ENCODE results near the gene ANTXRL. TPM values are rescaled to one million over a fixed set of nuclear protein-coding genes. Genes with fewer than 3 reads are reported as not detected.
"Not testable (repeated sequence)": the region's sequence is repeated elsewhere in the genome, so short reads cannot be mapped to it uniquely, and the experiment has no call there.

ANTXRL gene
- total RNA-seq, 1 donor from 2014 or later: not detected

DNA sequence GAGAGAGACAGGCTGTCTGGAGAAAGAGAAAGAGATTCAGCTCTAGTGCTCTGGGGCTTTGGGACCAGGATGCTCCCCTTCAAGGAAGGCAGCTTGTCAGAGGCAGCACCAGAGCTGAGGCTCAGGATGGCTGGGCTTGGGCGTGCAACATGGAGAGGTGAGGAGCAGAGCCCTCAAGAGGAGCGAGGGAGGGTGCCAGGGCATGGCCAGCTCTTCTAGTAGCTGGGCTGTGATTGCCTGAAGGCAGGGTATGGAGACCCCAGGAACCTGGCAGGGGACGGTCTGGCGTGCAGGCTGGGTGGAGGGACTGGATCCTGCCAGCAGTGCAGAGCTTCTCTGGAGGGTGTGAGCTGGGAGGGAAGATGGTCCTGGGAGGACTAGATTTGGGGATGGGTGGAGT is 40.2 kb downstream of the ANTXRL start:
- Mint-ChIP-seq H3K4me1 (ENCODE audit: low read depth) (no peaks in the 10 kb centered on the region), H3K4me3 (ENCODE audit: unreplicated experiment) (no peak overlapping the region), H3K36me3 (ENCODE audit: low read depth) (no peaks in the 10 kb centered on the region), H3K9me3 (ENCODE audit: low read depth) (no peaks in the 10 kb centered on the region), H3K27ac (ENCODE audit: unreplicated experiment) (no peak overlapping the region), H3K27me3 (ENCODE audit: low read depth) (peaks cover 22% of the 10 kb centered on the region)
- no peak for DNase-seq (ENCODE audit: low spot score)
- TF ChIP-seq CTCF (IDR thresholded peaks at IDR 0.05): no peak

DNA sequence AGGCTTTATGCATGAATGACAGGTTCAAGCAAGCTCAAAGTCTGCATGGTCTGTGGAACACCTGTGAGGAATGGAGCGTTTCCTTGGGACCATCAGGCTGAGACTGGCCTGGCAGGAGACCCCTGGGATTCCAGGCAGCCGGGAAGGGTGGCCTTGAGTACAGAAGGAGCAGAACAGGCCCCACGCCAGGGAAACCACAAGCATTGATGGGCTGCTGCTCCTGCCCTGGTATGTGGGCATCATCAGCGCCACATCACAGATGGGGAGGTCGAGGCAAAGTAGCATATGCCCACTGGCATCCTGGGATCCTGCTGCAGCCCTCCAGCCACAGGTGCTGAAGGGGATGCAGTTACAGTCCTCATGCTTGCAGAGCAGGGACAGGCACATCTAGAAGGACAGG is 40.9 kb downstream of the ANTXRL start:
- H3K4me1 Mint-ChIP-seq (ENCODE audit: low read depth): no peaks in the 10 kb centered on the region
- no peak overlapping the region for H3K4me3 Mint-ChIP-seq (ENCODE audit: unreplicated experiment)
- H3K27ac Mint-ChIP-seq (ENCODE audit: unreplicated experiment): no peak overlapping the region
- no peaks in the 10 kb centered on the region for H3K36me3 Mint-ChIP-seq (ENCODE audit: low read depth)
- peaks cover 24% of the 10 kb centered on the region for H3K27me3 Mint-ChIP-seq (ENCODE audit: low read depth)
- no peak for DNase-seq (ENCODE audit: low spot score)
- TF ChIP-seq CTCF (IDR thresholded peaks at IDR 0.05): no peak
- no peaks in the 10 kb centered on the region for H3K9me3 Mint-ChIP-seq (ENCODE audit: low read depth)

- DNase-seq (ENCODE audit: low spot score): no peak
- peaks cover 24% of the 10 kb centered on the region for H3K27me3 Mint-ChIP-seq (ENCODE audit: low read depth)
- H3K36me3 Mint-ChIP-seq (ENCODE audit: low read depth): no peaks in the 10 kb centered on the region
- no peaks in the 10 kb centered on the region for H3K4me1 Mint-ChIP-seq (ENCODE audit: low read depth)
- no peak overlapping the region for H3K4me3 Mint-ChIP-seq (ENCODE audit: unreplicated experiment)
- no peak for TF ChIP-seq CTCF (IDR thresholded peaks at IDR 0.05)
- H3K27ac Mint-ChIP-seq (ENCODE audit: unreplicated experiment): no peak overlapping the region
- H3K9me3 Mint-ChIP-seq (ENCODE audit: low read depth): no peaks in the 10 kb centered on the region
Observed at GRCh38 chr10:46328853-46329689, 42.3 kb downstream of the ANTXRL start.

- no peak for TF ChIP-seq CTCF (IDR thresholded peaks at IDR 0.05)
- Mint-ChIP-seq H3K36me3 (ENCODE audit: low read depth) (no peaks in the 10 kb centered on the region), H3K27ac (ENCODE audit: unreplicated experiment) (no peak overlapping the region), H3K4me1 (ENCODE audit: low read depth) (no peaks in the 10 kb centered on the region), H3K27me3 (ENCODE audit: low read depth) (peaks cover 24% of the 10 kb centered on the region), H3K4me3 (ENCODE audit: unreplicated experiment) (no peak overlapping the region), H3K9me3 (ENCODE audit: low read depth) (no peaks in the 10 kb centered on the region)
- no peak for DNase-seq (ENCODE audit: low spot score)
Observed at GRCh38 chr10:46329690-46330016, 42.9 kb downstream of the ANTXRL start.

DNA sequence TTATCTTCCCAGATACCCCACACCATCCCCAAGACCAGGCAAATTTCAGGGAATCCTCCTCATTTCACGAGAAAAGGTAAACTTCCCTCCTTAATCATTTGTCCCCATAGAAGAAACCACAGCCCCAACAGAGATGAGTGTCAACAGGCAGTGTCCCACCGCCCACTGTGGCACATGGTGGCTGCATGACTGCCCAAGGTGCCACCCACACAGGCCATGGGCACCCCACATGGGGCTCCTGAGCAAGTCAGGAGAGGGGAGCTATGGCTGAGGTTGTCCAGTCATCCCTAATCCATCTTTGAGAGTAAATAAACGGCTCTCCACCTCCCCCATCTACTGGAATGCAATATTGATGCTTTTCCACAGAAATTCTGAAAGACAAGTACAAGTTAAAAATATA is 44.1 kb downstream of the ANTXRL start:
- H3K4me3 Mint-ChIP-seq (ENCODE audit: unreplicated experiment): no peak overlapping the region
- H3K9me3 Mint-ChIP-seq (ENCODE audit: low read depth): no peaks in the 10 kb centered on the region
- H3K27me3 Mint-ChIP-seq (ENCODE audit: low read depth): peaks cover 24% of the 10 kb centered on the region
- TF ChIP-seq CTCF (IDR thresholded peaks at IDR 0.05): no peak
- H3K36me3 Mint-ChIP-seq (ENCODE audit: low read depth): no peaks in the 10 kb centered on the region
- H3K27ac Mint-ChIP-seq (ENCODE audit: unreplicated experiment): no peak overlapping the region
- no peaks in the 10 kb centered on the region for H3K4me1 Mint-ChIP-seq (ENCODE audit: low read depth)
- no peak for DNase-seq (ENCODE audit: low spot score)

- H3K9me3 Mint-ChIP-seq (ENCODE audit: low read depth); DNase-seq (ENCODE audit: low spot score); H3K4me1 Mint-ChIP-seq (ENCODE audit: low read depth); H3K4me3 Mint-ChIP-seq (ENCODE audit: unreplicated experiment); H3K27ac Mint-ChIP-seq (ENCODE audit: unreplicated experiment); H3K27me3 Mint-ChIP-seq (ENCODE audit: low read depth); H3K36me3 Mint-ChIP-seq (ENCODE audit: low read depth): not testable (repeated sequence)
Observed at GRCh38 chr10:46365484-46365883, 78.7 kb downstream of the ANTXRL start.

GRCh38 chr10:46367209-46367608 is 80.4 kb downstream of the ANTXRL start:
- H3K36me3 Mint-ChIP-seq (ENCODE audit: low read depth); H3K4me1 Mint-ChIP-seq (ENCODE audit: low read depth); H3K4me3 Mint-ChIP-seq (ENCODE audit: unreplicated experiment); DNase-seq (ENCODE audit: low spot score); H3K27me3 Mint-ChIP-seq (ENCODE audit: low read depth); H3K9me3 Mint-ChIP-seq (ENCODE audit: low read depth); H3K27ac Mint-ChIP-seq (ENCODE audit: unreplicated experiment): not testable (repeated sequence)

DNA sequence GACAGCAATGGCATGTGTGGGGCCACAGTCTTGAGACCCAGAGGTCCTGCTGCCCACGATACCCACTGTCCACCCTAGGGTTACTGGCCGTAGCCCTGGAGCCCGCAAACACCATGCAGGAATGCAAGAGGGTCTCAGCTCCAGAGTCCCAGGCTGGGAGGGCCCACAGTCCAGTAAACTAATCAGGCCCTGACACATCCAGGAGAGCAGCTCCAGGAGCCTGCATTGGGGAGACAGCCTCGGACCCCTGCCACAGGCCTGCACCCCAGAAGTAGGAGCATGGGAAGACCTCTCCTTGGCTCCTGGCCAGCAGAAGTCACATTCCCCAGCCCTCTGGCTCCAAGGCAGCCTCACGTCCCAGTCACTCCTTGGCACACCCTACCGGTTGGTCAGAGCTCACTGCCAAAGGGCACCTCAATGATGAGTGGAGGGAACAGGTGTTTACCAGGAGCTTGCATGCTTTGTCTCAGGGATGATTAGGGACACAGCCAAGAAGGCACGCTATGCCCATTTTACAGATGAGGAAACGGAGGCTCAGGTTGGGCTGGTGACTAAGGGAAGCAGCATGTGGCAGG is 81.0 kb downstream of the ANTXRL start:
- H3K9me3 Mint-ChIP-seq (ENCODE audit: low read depth); H3K4me3 Mint-ChIP-seq (ENCODE audit: unreplicated experiment); H3K36me3 Mint-ChIP-seq (ENCODE audit: low read depth); H3K27me3 Mint-ChIP-seq (ENCODE audit: low read depth); H3K4me1 Mint-ChIP-seq (ENCODE audit: low read depth); H3K27ac Mint-ChIP-seq (ENCODE audit: unreplicated experiment): not testable (repeated sequence)
- DNase-seq (ENCODE audit: low spot score): peak; percentile 76

All from chondrocyte (in vitro differentiated cells).